Measurements from ENCODE around the gene LINS1. TPM values are rescaled to one million over a fixed set of nuclear protein-coding genes. Genes with fewer than 3 reads are reported as not detected.

Gene LINS1
- total RNA-seq, 1 donor from 2014 or later: 7.2 TPM

DNA sequence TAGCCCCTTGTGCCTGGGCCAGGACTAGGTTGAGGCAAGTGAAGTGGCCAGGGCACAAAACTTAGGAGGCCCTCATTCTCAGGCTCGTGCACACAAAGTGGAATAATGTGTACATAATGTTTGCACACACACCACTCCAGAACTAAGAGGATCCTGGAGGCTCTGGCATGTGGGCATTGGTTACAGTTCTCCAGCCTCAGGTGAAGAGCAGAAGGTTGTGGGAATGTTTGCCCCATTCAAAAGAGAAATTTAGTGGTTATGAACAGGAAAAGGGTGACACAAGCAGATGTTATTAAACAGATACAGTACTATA is 31.7 kb upstream of the LINS1 start:
- Mint-ChIP-seq H3K27ac (ENCODE audit: unreplicated experiment) (no peak overlapping the region), H3K27me3 (ENCODE audit: low read depth) (no peaks in the 10 kb centered on the region), H3K4me3 (ENCODE audit: unreplicated experiment) (no peak overlapping the region), H3K9me3 (ENCODE audit: low read depth) (no peaks in the 10 kb centered on the region), H3K4me1 (ENCODE audit: low read depth) (no peaks in the 10 kb centered on the region), H3K36me3 (ENCODE audit: low read depth) (peaks cover 6% of the 10 kb centered on the region)
- no peak for TF ChIP-seq CTCF (IDR thresholded peaks at IDR 0.05)
- DNase-seq (ENCODE audit: low spot score): no peak

- no peaks in the 10 kb centered on the region for H3K9me3 Mint-ChIP-seq (ENCODE audit: low read depth)
- H3K27ac Mint-ChIP-seq (ENCODE audit: unreplicated experiment): no peak overlapping the region
- TF ChIP-seq CTCF (IDR thresholded peaks at IDR 0.05): no peak
- peaks cover 6% of the 10 kb centered on the region for H3K36me3 Mint-ChIP-seq (ENCODE audit: low read depth)
- DNase-seq (ENCODE audit: low spot score): no peak
- H3K4me3 Mint-ChIP-seq (ENCODE audit: unreplicated experiment): no peak overlapping the region
- H3K4me1 Mint-ChIP-seq (ENCODE audit: low read depth): no peaks in the 10 kb centered on the region
- no peaks in the 10 kb centered on the region for H3K27me3 Mint-ChIP-seq (ENCODE audit: low read depth)
These were observed 29.8 kb upstream of the LINS1 start for GRCh38 chr15:100631831-100632230.

DNA sequence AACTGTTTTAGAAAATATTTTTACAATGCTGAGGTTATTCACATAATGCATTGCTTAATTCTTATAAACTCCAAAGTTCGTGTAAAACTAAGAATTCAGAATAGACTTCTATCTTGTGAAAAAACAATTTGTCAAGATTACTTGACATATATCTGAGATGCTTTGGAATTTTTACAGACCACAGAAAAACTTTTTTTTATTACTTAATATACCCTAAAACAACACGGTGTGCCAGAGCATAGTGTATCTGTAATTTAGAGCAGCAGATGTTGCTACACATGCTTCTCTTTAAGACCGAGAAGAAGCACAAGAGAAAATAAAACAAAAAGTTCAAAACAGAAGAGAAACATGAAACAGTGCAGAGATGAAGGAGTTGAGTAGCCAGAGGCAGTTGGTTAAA is 26.8 kb upstream of the LINS1 start:
- no peak overlapping the region for H3K27ac Mint-ChIP-seq (ENCODE audit: unreplicated experiment)
- DNase-seq (ENCODE audit: low spot score): no peak
- no peaks in the 10 kb centered on the region for H3K4me1 Mint-ChIP-seq (ENCODE audit: low read depth)
- TF ChIP-seq CTCF (IDR thresholded peaks at IDR 0.05): no peak
- H3K9me3 Mint-ChIP-seq (ENCODE audit: low read depth): no peaks in the 10 kb centered on the region
- H3K27me3 Mint-ChIP-seq (ENCODE audit: low read depth): no peaks in the 10 kb centered on the region
- no peak overlapping the region for H3K4me3 Mint-ChIP-seq (ENCODE audit: unreplicated experiment)
- H3K36me3 Mint-ChIP-seq (ENCODE audit: low read depth): peaks cover 6% of the 10 kb centered on the region

- Mint-ChIP-seq H3K4me3 (ENCODE audit: unreplicated experiment) (no peak overlapping the region), H3K9me3 (ENCODE audit: low read depth) (no peaks in the 10 kb centered on the region), H3K27ac (ENCODE audit: unreplicated experiment) (no peak overlapping the region), H3K36me3 (ENCODE audit: low read depth) (peaks cover 6% of the 10 kb centered on the region), H3K27me3 (ENCODE audit: low read depth) (no peaks in the 10 kb centered on the region), H3K4me1 (ENCODE audit: low read depth) (no peaks in the 10 kb centered on the region)
- peak; percentile 93 for TF ChIP-seq CTCF (IDR thresholded peaks at IDR 0.05)
- DNase-seq (ENCODE audit: low spot score): no peak
These were observed 25.9 kb upstream of the LINS1 start for GRCh38 chr15:100627789-100628395.

- peaks cover 11% of the 10 kb centered on the region for H3K36me3 Mint-ChIP-seq (ENCODE audit: low read depth)
- no peak overlapping the region for H3K27ac Mint-ChIP-seq (ENCODE audit: unreplicated experiment)
- TF ChIP-seq CTCF (IDR thresholded peaks at IDR 0.05): no peak
- peaks cover 4% of the 10 kb centered on the region for H3K9me3 Mint-ChIP-seq (ENCODE audit: low read depth)
- H3K4me3 Mint-ChIP-seq (ENCODE audit: unreplicated experiment): no peak overlapping the region
- DNase-seq (ENCODE audit: low spot score): no peak
- H3K27me3 Mint-ChIP-seq (ENCODE audit: low read depth): no peaks in the 10 kb centered on the region
- no peaks in the 10 kb centered on the region for H3K4me1 Mint-ChIP-seq (ENCODE audit: low read depth)
These were observed 21.3 kb upstream of the LINS1 start for GRCh38 chr15:100623301-100623700.

Data from chondrocyte (in vitro differentiated cells).